CD14-positive monocyte (primary cell): ENCODE results near the gene BPTF. TPM values are rescaled to one million over a fixed set of nuclear protein-coding genes. Genes with fewer than 3 reads are reported as not detected.

Experiments used
- DNase-seq, 3 donors: peaks; one replicate each; pipeline ENCODE4 v3.0.0-alpha.2; 2011 to 2022
- H2AFZ ChIP-seq: 2 replicates; pipeline ENCODE4 v1.6.0; 2012; ENCODE audit warnings: mild to moderate bottlenecking, low read depth, low read length, inconsistent platforms; ENCODE audit not compliant: insufficient read depth, poor library complexity, severe bottlenecking
- H3K27ac ChIP-seq, 2 donors: 1 replicate in 1 of 2; 2 replicates in 1 of 2; pipeline ENCODE4 v1.5.1; 2012 to 2013; ENCODE audit warnings: low read length in 2 of 2, control low read depth in 1 of 2, inconsistent platforms in 1 of 2, low read depth in 1 of 2, mild to moderate bottlenecking in 1 of 2
- H3K27me3 ChIP-seq, 2 donors: one replicate each; pipeline versions ENCODE4 v1.6.0 to v1.6.1; 2011 to 2013; ENCODE audit warnings: low read length in 2 of 2; ENCODE audit not compliant: control insufficient read depth in 2 of 2, insufficient read depth in 2 of 2
- H3K36me3 ChIP-seq, 2 donors: replicated peaks in 1 of 2; 1 replicate in 1 of 2; 2 replicates in 1 of 2; pipeline versions ENCODE4 v1.5.1 to v1.6.1; 2012 to 2013; ENCODE audit warnings: low read length in 2 of 2, control low read depth in 1 of 2, inconsistent platforms in 1 of 2, mild to moderate bottlenecking in 1 of 2; ENCODE audit not compliant: insufficient read depth in 2 of 2, control insufficient read depth in 1 of 2
- H3K4me1 ChIP-seq, 2 donors: 1 replicate in 1 of 2; 2 replicates in 1 of 2; pipeline versions ENCODE4 v1.5.1 to v1.6.1; 2012 to 2013; ENCODE audit warnings: low read length in 2 of 2, control low read depth in 1 of 2, inconsistent platforms in 1 of 2, mild to moderate bottlenecking in 1 of 2, moderate library complexity in 1 of 2; ENCODE audit not compliant: insufficient read depth in 2 of 2, control insufficient read depth in 1 of 2
- H3K4me2 ChIP-seq: replicated peaks from 2 replicates; pipeline ENCODE3; 2012; ENCODE audit warnings: low read length, moderate library complexity, mild to moderate bottlenecking; ENCODE audit not compliant: poor library complexity, severe bottlenecking; ENCODE audit errors: extremely low read depth
- H3K4me3 ChIP-seq, 3 experiments: fragments of 200-600 bp in 1 of 3; sonication (generic) in 1 of 3; replicated peaks in 1 of 3; 1 replicate in 2 of 3; 2 replicates in 1 of 3; pipeline ENCODE4 v1.5.1; 2011 to 2013; ENCODE audit warnings: low read length in 3 of 3, mild to moderate bottlenecking in 3 of 3, control low read depth in 2 of 3, low read depth in 2 of 3, inconsistent platforms in 1 of 3, moderate library complexity in 1 of 3
- H3K79me2 ChIP-seq: 2 replicates; pipeline ENCODE4 v1.6.0; 2012; ENCODE audit warnings: mild to moderate bottlenecking, control low read depth, inconsistent platforms, low read length, moderate library complexity; ENCODE audit not compliant: insufficient read depth
- H3K9ac ChIP-seq: 2 replicates; pipeline ENCODE4 v1.6.0; 2017; ENCODE audit warnings: low read length, mild to moderate bottlenecking; ENCODE audit not compliant: insufficient read depth, poor library complexity, severe bottlenecking
- H3K9me3 ChIP-seq, 2 donors: replicated peaks in 1 of 2; 1 replicate in 1 of 2; 2 replicates in 1 of 2; pipeline versions ENCODE4 v1.5.1 to v1.6.1; 2012 to 2013; ENCODE audit warnings: low read length in 2 of 2, control low read depth in 1 of 2; ENCODE audit not compliant: control insufficient read depth in 1 of 2, insufficient read depth in 1 of 2
- H4K20me1 ChIP-seq: 2 replicates; pipeline ENCODE4 v1.6.0; 2012; ENCODE audit warnings: mild to moderate bottlenecking, low read length, control low read depth, moderate library complexity; ENCODE audit not compliant: insufficient read depth
- H3K27ac Mint-ChIP-seq, 7 donors: one replicate each; pipeline ENCODE4 v1.8.0; 2020; ENCODE audit warnings: mild to moderate bottlenecking in 7 of 7, mixed read lengths in 7 of 7, moderate library complexity in 6 of 7, inconsistent platforms in 2 of 7
- H3K27me3 Mint-ChIP-seq, 3 donors: one replicate each; pipeline ENCODE4 v1.8.0; 2021 to 2022; ENCODE audit warnings: low read depth in 3 of 3, mild to moderate bottlenecking in 3 of 3, mixed read lengths in 3 of 3, moderate library complexity in 3 of 3, inconsistent platforms in 1 of 3
- H3K36me3 Mint-ChIP-seq, 2 donors: one replicate each; pipeline ENCODE4 v1.8.0; 2020; ENCODE audit warnings: mixed read lengths in 2 of 2, inconsistent platforms in 1 of 2, mild to moderate bottlenecking in 1 of 2
- H3K4me1 Mint-ChIP-seq: one replicate; pipeline ENCODE4 v1.8.0; 2020; ENCODE audit warnings: mild to moderate bottlenecking, mixed read lengths
- H3K4me3 Mint-ChIP-seq, 2 donors: one replicate each; pipeline ENCODE4 v1.8.0; 2020; ENCODE audit warnings: mild to moderate bottlenecking in 2 of 2, mixed read lengths in 2 of 2, moderate library complexity in 1 of 2
- H3K9me3 Mint-ChIP-seq, 7 donors: one replicate each; pipeline ENCODE4 v1.8.0; 2020 to 2022; ENCODE audit warnings: mixed read lengths in 7 of 7, mild to moderate bottlenecking in 6 of 7, moderate library complexity in 6 of 7, inconsistent platforms in 2 of 7
- CTCF ChIP-seq: fragments of 200-600 bp; IDR thresholded peaks from one replicate; pipeline ENCODE4 v1.8.0; 2022; ENCODE audit warnings: antibody characterized with exemption, mild to moderate bottlenecking
- WGBS: methylation state at CpG from one replicate; pipeline ENCODE4 v1.1.5; 2013; ENCODE audit warnings: missing lambda C conversion rate; ENCODE audit not compliant: insufficient coverage; 5-methylcytosine and 5-hydroxymethylcytosine counted together
- intact Hi-C, 2 donors: fragments of 100-400 bp; cut with micrococcal nuclease; formaldehyde crosslinking; loops; one replicate each; pipeline versions ENCODE4 v1.15.0 to v1.15.1; 2023
- polyA plus RNA-seq, 3 donors: library from polyadenylated mRNA; depleted of rRNA in 1 of 3; unstranded in 2 of 3; stranded (reverse) in 1 of 3; fragments of 300-500 nt in 2 of 3; fragments of >200 nt in 1 of 3; fragmentation: Illumina TruSeq in 2 of 3; gene quantifications; 1 replicate in 2 of 3; 2 replicates in 1 of 3; pipeline ENCODE4 v1.2.3, GENCODE V29; 2012 to 2021

Gene BPTF
- polyA plus RNA-seq, 3 donors = 1.9 to 51.1 (median 4.5) TPM

GRCh38 chr17:67779098-67779672 lies 46.1 kb upstream of the BPTF start:
- Histone ChIP-seq H3K79me2 (no peaks in the 10 kb centered on the region), H3K27ac (no peak overlapping the region), H3K9ac (no peak overlapping the region), H3K4me2 (no peak overlapping the region), H3K9me3 (no peaks in the 10 kb centered on the region), H3K4me1 (no peaks in the 10 kb centered on the region), H2AFZ (no peak overlapping the region), H3K4me3 (no peak overlapping the region), H4K20me1 (no peaks in the 10 kb centered on the region), H3K36me3 (no peaks in the 10 kb centered on the region), H3K27me3 (no peaks in the 10 kb centered on the region)
- Mint-ChIP-seq H3K4me1 (peaks cover under 1% of the 10 kb centered on the region), H3K27me3 (peaks cover 0 to 1% (median 0%) of the 10 kb centered on the region in 3 donors), H3K9me3 (peaks cover 0 to 2% (median 0%) of the 10 kb centered on the region in 7 donors), H3K27ac (no peak overlapping the region), H3K4me3 (no peak overlapping the region), H3K36me3 (no peaks in the 10 kb centered on the region)
- intact Hi-C loops = no loop called here
- WGBS = 59% methylated on average over 5 of the region's 13 CpGs
- peak in 1 of 3 donors; percentile 4 for DNase-seq
- peak; percentile 73 for TF ChIP-seq CTCF

DNA sequence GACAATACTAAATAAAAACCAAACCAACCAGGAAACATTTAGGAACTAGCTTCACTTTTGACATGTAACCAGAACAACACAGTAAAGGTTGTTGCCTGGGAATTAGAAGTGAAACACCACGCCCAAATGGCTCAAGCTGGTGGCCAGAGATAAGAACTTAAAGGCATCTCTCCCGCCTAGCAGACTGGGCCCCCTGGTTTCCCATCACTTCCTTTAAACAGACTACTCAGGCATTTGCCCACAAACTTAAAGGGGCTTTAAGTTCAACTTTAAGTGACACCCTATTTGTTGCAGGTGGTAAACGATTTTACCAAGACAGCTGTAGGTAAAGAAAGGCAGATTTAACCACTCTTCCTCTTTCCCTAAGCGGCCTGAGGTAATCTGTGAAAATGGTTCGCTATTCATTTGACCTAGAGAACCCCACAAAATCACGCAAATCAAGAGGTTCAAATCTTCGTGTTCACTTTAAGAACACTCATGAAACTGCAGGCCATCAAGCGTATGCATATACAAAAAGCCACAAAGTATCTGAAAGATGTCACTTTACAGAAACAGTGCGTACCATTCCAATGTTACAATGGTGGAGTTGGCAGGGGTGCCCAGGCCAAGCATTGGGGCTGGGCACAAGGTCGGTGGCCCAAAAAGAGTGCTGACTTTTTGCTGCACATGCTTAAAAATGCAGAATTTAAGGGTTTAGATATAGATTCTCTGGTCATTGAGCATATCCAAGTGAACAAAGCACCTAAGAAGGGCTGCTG lies 40.8 kb upstream of the BPTF start:
- Mint-ChIP-seq H3K9me3 (peaks cover 0 to 4% (median 0%) of the 10 kb centered on the region in 7 donors), H3K36me3 (no peaks in the 10 kb centered on the region), H3K27ac (no peak overlapping the region), H3K4me3 (no peak overlapping the region), H3K4me1 (peaks cover 6% of the 10 kb centered on the region), H3K27me3 (peaks cover 0 to 2% (median 0%) of the 10 kb centered on the region in 3 donors)
- H3K4me1 ChIP-seq = no peaks in the 10 kb centered on the region
- WGBS = 7% methylated on average over 3 of the region's 10 CpGs
- no peak overlapping the region for H3K9ac ChIP-seq
- no peaks in the 10 kb centered on the region for H3K36me3 ChIP-seq
- intact Hi-C loops = no loop called here
- no peak overlapping the region for H3K4me2 ChIP-seq
- DNase-seq = no peak
- H3K9me3 ChIP-seq = no peaks in the 10 kb centered on the region
- no peak overlapping the region for H3K27ac ChIP-seq
- no peak overlapping the region for H3K4me3 ChIP-seq
- no peaks in the 10 kb centered on the region for H4K20me1 ChIP-seq
- no peaks in the 10 kb centered on the region for H3K79me2 ChIP-seq
- TF ChIP-seq CTCF = no peak
- H2AFZ ChIP-seq = peak overlapping the region; percentile 33
- H3K27me3 ChIP-seq = no peaks in the 10 kb centered on the region
